Fibroblast of lung (primary cell): Measurements from ENCODE around the gene PTGDS. TPM values are rescaled to one million over a fixed set of nuclear protein-coding genes. Genes with fewer than 3 reads are reported as not detected.

Experiments used
- DNase-seq, 2 donors: peaks; one replicate each; pipeline versions ENCODE4 v3.0.0 to v3.0.0-alpha.2; 2010; ENCODE audit warnings: low read depth in 2 of 2
- H2AFZ ChIP-seq: 2 replicates; pipeline ENCODE4 v1.5.1; 2012; ENCODE audit warnings: low read length, control low read depth, inconsistent platforms
- H3K27ac ChIP-seq: 2 replicates; pipeline ENCODE4 v1.5.1; 2011; ENCODE audit warnings: low read length, control low read depth; ENCODE audit not compliant: insufficient read depth
- H3K27me3 ChIP-seq: 2 replicates; pipeline ENCODE4 v1.5.1; 2011; ENCODE audit warnings: mild to moderate bottlenecking, low read length; ENCODE audit not compliant: control insufficient read depth, insufficient read depth
- H3K36me3 ChIP-seq: 2 replicates; pipeline ENCODE4 v1.5.1; 2011; ENCODE audit warnings: low read length; ENCODE audit not compliant: control insufficient read depth, insufficient read depth
- H3K4me1 ChIP-seq: 2 replicates; pipeline ENCODE4 v1.5.1; 2011; ENCODE audit warnings: low read length; ENCODE audit not compliant: control insufficient read depth, insufficient read depth; ENCODE audit errors: extremely low read depth
- H3K4me2 ChIP-seq: 2 replicates; pipeline ENCODE4 v1.5.1; 2011; ENCODE audit warnings: low read length, control low read depth; ENCODE audit not compliant: insufficient read depth; ENCODE audit errors: extremely low read depth
- H3K4me3 ChIP-seq, 4 experiments: fragments of 200-600 bp in 1 of 4; sonication (generic) in 1 of 4; replicated peaks in 1 of 4; 2 replicates each; pipeline ENCODE4 v1.5.1; 2011 to 2016; ENCODE audit warnings: low read length in 4 of 4, low read depth in 3 of 4, mild to moderate bottlenecking in 3 of 4, control low read depth in 2 of 4, inconsistent platforms in 1 of 4, mixed read lengths in 1 of 4; ENCODE audit not compliant: insufficient read depth in 1 of 4; ENCODE audit errors: control extremely low read depth in 1 of 4
- H3K79me2 ChIP-seq: 2 replicates; pipeline ENCODE4 v1.5.1; 2012; ENCODE audit warnings: mild to moderate bottlenecking, low read length, inconsistent platforms; ENCODE audit not compliant: control insufficient read depth, insufficient read depth
- H3K9ac ChIP-seq: 2 replicates; pipeline ENCODE4 v1.5.1; 2011; ENCODE audit warnings: mild to moderate bottlenecking, low read length, control low read depth; ENCODE audit not compliant: insufficient read depth
- H3K9me3 ChIP-seq: 2 replicates; pipeline ENCODE4 v1.5.1; 2012; ENCODE audit warnings: low read depth, low read length; ENCODE audit not compliant: control insufficient read depth, insufficient read depth
- H4K20me1 ChIP-seq: 2 replicates; pipeline ENCODE4 v1.5.1; 2011; ENCODE audit warnings: low read length; ENCODE audit not compliant: control insufficient read depth, insufficient read depth; ENCODE audit errors: extremely low read depth
- EZH2 ChIP-seq: IDR thresholded peaks from 2 replicates; pipeline ENCODE4 v1.5.1; 2012; ENCODE audit warnings: low read length, control low read depth, mild to moderate bottlenecking; ENCODE audit errors: missing control alignments
- polyA plus RNA-seq, 2 donors: library from polyadenylated mRNA; depleted of rRNA in 1 of 2; stranded (reverse) in 1 of 2; unstranded in 1 of 2; fragments of >200 nt; gene quantifications; 2 replicates each; pipeline ENCODE4 v1.2.1, GENCODE V29; 2011 to 2012; ENCODE audit warnings: missing spikeins in 1 of 2
- total RNA-seq: library from RNA; depleted of rRNA; stranded (reverse); fragments of >200 nt; gene quantifications from 2 replicates; pipeline ENCODE4 v1.2.1, GENCODE V29; 2014
- TF ChIP-seq, protein P1 (sequence below), 2 donors: IDR thresholded peaks in 1 of 2; conservative IDR thresholded peaks in 1 of 2; 1 replicate in 1 of 2; 2 replicates in 1 of 2; pipeline ENCODE4 v1.5.1; 2011 to 2012; ENCODE audit warnings: low read length in 2 of 2, control low read depth in 1 of 2, inconsistent platforms in 1 of 2, low read depth in 1 of 2, mild to moderate bottlenecking in 1 of 2

PTGDS gene
- total and polyA plus RNA-seq, 2 donors (not counting 1 experiment from before 2014, with no cell fraction given): 4.9 to 90.3 TPM

GRCh38 chr9:136994180-136994887 is 17.0 kb downstream of the PTGDS start:
- Histone ChIP-seq H3K4me1 (peaks cover 14% of the 10 kb centered on the region), H4K20me1 (no peaks in the 10 kb centered on the region), H3K4me3 (no peak overlapping the region), H3K9me3 (no peaks in the 10 kb centered on the region), H3K79me2 (peaks cover 4% of the 10 kb centered on the region), H3K27me3 (peaks cover 6% of the 10 kb centered on the region), H3K27ac (no peak overlapping the region), H3K9ac (no peak overlapping the region), H2AFZ (no peak overlapping the region), H3K36me3 (peaks cover 2% of the 10 kb centered on the region), H3K4me2 (no peak overlapping the region)
- TF ChIP-seq, protein P1, sequence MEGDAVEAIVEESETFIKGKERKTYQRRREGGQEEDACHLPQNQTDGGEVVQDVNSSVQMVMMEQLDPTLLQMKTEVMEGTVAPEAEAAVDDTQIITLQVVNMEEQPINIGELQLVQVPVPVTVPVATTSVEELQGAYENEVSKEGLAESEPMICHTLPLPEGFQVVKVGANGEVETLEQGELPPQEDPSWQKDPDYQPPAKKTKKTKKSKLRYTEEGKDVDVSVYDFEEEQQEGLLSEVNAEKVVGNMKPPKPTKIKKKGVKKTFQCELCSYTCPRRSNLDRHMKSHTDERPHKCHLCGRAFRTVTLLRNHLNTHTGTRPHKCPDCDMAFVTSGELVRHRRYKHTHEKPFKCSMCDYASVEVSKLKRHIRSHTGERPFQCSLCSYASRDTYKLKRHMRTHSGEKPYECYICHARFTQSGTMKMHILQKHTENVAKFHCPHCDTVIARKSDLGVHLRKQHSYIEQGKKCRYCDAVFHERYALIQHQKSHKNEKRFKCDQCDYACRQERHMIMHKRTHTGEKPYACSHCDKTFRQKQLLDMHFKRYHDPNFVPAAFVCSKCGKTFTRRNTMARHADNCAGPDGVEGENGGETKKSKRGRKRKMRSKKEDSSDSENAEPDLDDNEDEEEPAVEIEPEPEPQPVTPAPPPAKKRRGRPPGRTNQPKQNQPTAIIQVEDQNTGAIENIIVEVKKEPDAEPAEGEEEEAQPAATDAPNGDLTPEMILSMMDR (conservative IDR thresholded peaks at IDR 0.05 in 1 of 2, IDR thresholded peaks at IDR 0.05 in 1 of 2; ENCODE audit: low read depth in 1 of 2, low read length in 2 of 2): no peak
- TF ChIP-seq EZH2: no peak
- DNase-seq: no peak

DNA sequence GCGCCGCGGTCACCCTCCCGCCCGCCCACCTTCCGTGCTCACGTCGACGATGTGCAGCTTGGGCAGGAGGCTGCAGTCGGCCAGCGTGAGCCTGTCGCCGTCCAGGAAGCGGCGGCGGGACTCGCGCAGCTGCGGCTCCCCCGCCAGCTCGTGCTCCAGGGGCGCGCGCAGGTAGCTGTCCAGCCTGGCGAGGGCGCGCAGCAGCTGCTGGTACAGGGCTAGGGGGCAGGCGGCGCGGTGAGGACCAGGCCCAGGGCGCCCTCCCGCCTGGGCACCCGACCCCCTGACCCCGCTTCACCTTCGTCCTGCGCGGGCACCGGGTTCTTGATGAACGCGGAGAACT is 17.6 kb downstream of the PTGDS start:
- no peak overlapping the region for H2AFZ ChIP-seq
- TF ChIP-seq, protein P1 (conservative IDR thresholded peaks at IDR 0.05 in 1 of 2, IDR thresholded peaks at IDR 0.05 in 1 of 2; ENCODE audit: low read depth in 1 of 2, low read length in 2 of 2): no peak
- no peak for TF ChIP-seq EZH2
- no peak overlapping the region for H3K27ac ChIP-seq
- H3K36me3 ChIP-seq: peaks cover 2% of the 10 kb centered on the region
- no peaks in the 10 kb centered on the region for H3K9me3 ChIP-seq
- no peak overlapping the region for H3K4me2 ChIP-seq
- no peaks in the 10 kb centered on the region for H4K20me1 ChIP-seq
- no peak for DNase-seq
- H3K79me2 ChIP-seq: peaks cover 4% of the 10 kb centered on the region
- peaks cover 14% of the 10 kb centered on the region for H3K4me1 ChIP-seq
- peaks cover 6% of the 10 kb centered on the region for H3K27me3 ChIP-seq
- no peak overlapping the region for H3K9ac ChIP-seq
- H3K4me3 ChIP-seq: no peak overlapping the region

DNA sequence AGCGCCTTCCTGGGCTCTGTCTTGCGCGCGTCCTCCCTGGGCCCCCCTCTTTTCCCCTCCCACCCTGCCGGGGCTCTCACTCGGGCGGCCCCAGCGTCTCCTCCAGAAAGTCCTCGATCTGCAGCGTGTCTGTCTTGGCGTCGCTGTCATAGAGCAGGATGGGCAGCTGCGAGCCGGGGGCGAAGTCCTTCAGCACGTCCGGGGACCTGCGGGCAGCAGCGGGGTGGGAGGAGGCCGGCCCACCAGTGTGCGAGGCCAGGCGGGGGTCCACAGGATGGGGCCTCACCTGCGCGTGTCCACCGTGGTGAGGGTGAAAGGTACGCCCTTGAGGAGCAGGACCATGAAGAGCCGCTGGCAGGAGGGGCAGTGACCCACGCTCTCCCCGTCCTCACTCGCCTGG is 18.1 kb downstream of the PTGDS start:
- no peak overlapping the region for H3K4me3 ChIP-seq
- DNase-seq: no peak
- H4K20me1 ChIP-seq: no peaks in the 10 kb centered on the region
- no peak overlapping the region for H2AFZ ChIP-seq
- TF ChIP-seq, protein P1 (conservative IDR thresholded peaks at IDR 0.05 in 1 of 2, IDR thresholded peaks at IDR 0.05 in 1 of 2; ENCODE audit: low read depth in 1 of 2, low read length in 2 of 2): no peak
- TF ChIP-seq EZH2: no peak
- peaks cover 4% of the 10 kb centered on the region for H3K79me2 ChIP-seq
- no peaks in the 10 kb centered on the region for H3K9me3 ChIP-seq
- peaks cover 15% of the 10 kb centered on the region for H3K4me1 ChIP-seq
- no peak overlapping the region for H3K4me2 ChIP-seq
- H3K36me3 ChIP-seq: peaks cover 2% of the 10 kb centered on the region
- H3K27ac ChIP-seq: no peak overlapping the region
- H3K9ac ChIP-seq: no peak overlapping the region
- H3K27me3 ChIP-seq: peaks cover 3% of the 10 kb centered on the region
